Mesenchymal stem cell (in vitro differentiated cells and primary cell): ENCODE measurements around the gene TMEM63B.

Source experiments
- DNase-seq: peaks from one replicate; pipeline ENCODE4 v3.0.0-alpha.2; 2013
- H2AFZ ChIP-seq: one replicate; pipeline ENCODE4 v1.6.1; 2013; ENCODE audit warnings: low read depth, mild to moderate bottlenecking, control low read depth, inconsistent platforms, low read length, moderate library complexity
- H2AK5ac ChIP-seq: 2 replicates; pipeline ENCODE4 v1.6.1; 2013; ENCODE audit warnings: low read length, moderate library complexity, mild to moderate bottlenecking, inconsistent platforms; ENCODE audit not compliant: severe bottlenecking
- H2BK120ac ChIP-seq: one replicate; pipeline ENCODE4 v1.6.1; 2013; ENCODE audit warnings: low read depth, mild to moderate bottlenecking, inconsistent platforms, low read length, moderate library complexity
- H2BK12ac ChIP-seq, 2 experiments: one replicate each; pipeline ENCODE4 v1.6.1; 2013; ENCODE audit warnings: inconsistent platforms in 2 of 2, low read length in 2 of 2, mild to moderate bottlenecking in 2 of 2, moderate library complexity in 2 of 2, control low read depth in 1 of 2
- H2BK15ac ChIP-seq: one replicate; pipeline ENCODE4 v1.6.1; 2013; ENCODE audit warnings: mild to moderate bottlenecking, low read depth, inconsistent platforms; ENCODE audit not compliant: poor library complexity, severe bottlenecking
- H2BK5ac ChIP-seq: 2 replicates; pipeline ENCODE4 v1.6.1; 2013; ENCODE audit warnings: low read depth, mild to moderate bottlenecking, low read length, control low read depth, inconsistent platforms; ENCODE audit not compliant: poor library complexity, severe bottlenecking
- H3K14ac ChIP-seq, 2 experiments: one replicate each; pipeline ENCODE4 v1.6.1; 2013; ENCODE audit warnings: inconsistent platforms in 2 of 2, low read length in 2 of 2, control low read depth in 1 of 2, mild to moderate bottlenecking in 1 of 2, moderate library complexity in 1 of 2
- H3K18ac ChIP-seq, 2 experiments: one replicate each; pipeline ENCODE4 v1.6.1; 2013; ENCODE audit warnings: inconsistent platforms in 2 of 2, low read length in 2 of 2, control low read depth in 1 of 2, low read depth in 1 of 2, mild to moderate bottlenecking in 1 of 2
- H3K23ac ChIP-seq, 2 experiments: one replicate each; pipeline ENCODE4 v1.6.1; 2013; ENCODE audit warnings: inconsistent platforms in 2 of 2, low read length in 2 of 2, mild to moderate bottlenecking in 2 of 2, moderate library complexity in 2 of 2, control low read depth in 1 of 2
- H3K27ac ChIP-seq: 2 replicates; pipeline ENCODE4 v1.5.1; 2013; ENCODE audit warnings: mild to moderate bottlenecking, moderate library complexity, low read length, control low read depth, inconsistent platforms; ENCODE audit not compliant: poor library complexity, severe bottlenecking
- H3K27me3 ChIP-seq, 2 experiments: 2 replicates each; pipeline versions ENCODE4 v1.6.1 to v1.7.0; 2013; ENCODE audit warnings: low read length in 2 of 2, mild to moderate bottlenecking in 2 of 2, moderate library complexity in 2 of 2, control low read depth in 1 of 2, inconsistent platforms in 1 of 2; ENCODE audit not compliant: control insufficient read depth in 1 of 2, insufficient read depth in 1 of 2
- H3K36me3 ChIP-seq, 2 experiments: 2 replicates each; pipeline versions ENCODE4 v1.6.1 to v1.7.0; 2013; ENCODE audit warnings: low read length in 2 of 2, control low read depth in 1 of 2, inconsistent platforms in 1 of 2, low read depth in 1 of 2, mild to moderate bottlenecking in 1 of 2; ENCODE audit not compliant: insufficient read depth in 2 of 2, control insufficient read depth in 1 of 2
- H3K4ac ChIP-seq, 2 experiments: one replicate each; pipeline ENCODE4 v1.6.1; 2013; ENCODE audit warnings: inconsistent platforms in 2 of 2, low read length in 2 of 2, mild to moderate bottlenecking in 2 of 2, moderate library complexity in 2 of 2, control low read depth in 1 of 2, low read depth in 1 of 2
- H3K4me1 ChIP-seq: 2 replicates; pipeline ENCODE4 v1.6.1; 2013; ENCODE audit warnings: low read depth, low read length, control low read depth; ENCODE audit not compliant: control insufficient read depth, insufficient read depth
- H3K4me2 ChIP-seq: 2 replicates; pipeline ENCODE4 v1.6.1; 2013; ENCODE audit warnings: low read length, mild to moderate bottlenecking, inconsistent platforms; ENCODE audit not compliant: poor library complexity, severe bottlenecking
- H3K4me3 ChIP-seq, 2 experiments: 2 replicates each; pipeline versions ENCODE4 v1.5.1 to v1.7.0; 2013; ENCODE audit warnings: low read length in 2 of 2, mild to moderate bottlenecking in 2 of 2, control low read depth in 1 of 2, low read depth in 1 of 2; ENCODE audit not compliant: insufficient read depth in 1 of 2
- H3K79me1 ChIP-seq: replicated peaks from 2 replicates; pipeline ENCODE4 v1.6.1; 2013; ENCODE audit warnings: mild to moderate bottlenecking, control low read depth, low read length, inconsistent platforms; ENCODE audit not compliant: poor library complexity, severe bottlenecking
- H3K9ac ChIP-seq: 2 replicates; pipeline ENCODE4 v1.7.0; 2013; ENCODE audit warnings: mild to moderate bottlenecking, low read length, moderate library complexity
- H3K9me3 ChIP-seq: 2 replicates; pipeline ENCODE4 v1.7.0; 2013; ENCODE audit warnings: mild to moderate bottlenecking, low read length; ENCODE audit not compliant: control insufficient read depth
- H4K8ac ChIP-seq: one replicate; pipeline ENCODE4 v1.6.1; 2013; ENCODE audit warnings: inconsistent platforms, mild to moderate bottlenecking, low read length, moderate library complexity
- H4K91ac ChIP-seq: one replicate; pipeline ENCODE4 v1.6.1; 2013; ENCODE audit warnings: mild to moderate bottlenecking, low read length, inconsistent platforms
- WGBS: methylation state at CpG from one replicate; pipeline ENCODE4 v1.1.7; 2013; ENCODE audit warnings: mixed read lengths; 5-methylcytosine and 5-hydroxymethylcytosine counted together

TMEM63B gene

GRCh38 chr6:44146685-44147084 lies 19.3 kb downstream of the TMEM63B start:
- H2BK5ac ChIP-seq, result no peak overlapping the region
- H4K91ac ChIP-seq, result no peak overlapping the region
- H3K4ac ChIP-seq, result no peak overlapping the region
- no peaks in the 10 kb centered on the region for H3K4me1 ChIP-seq
- H3K9me3 ChIP-seq, result no peaks in the 10 kb centered on the region
- no peak overlapping the region for H3K27ac ChIP-seq
- H3K79me1 ChIP-seq, result peaks cover 9% of the 10 kb centered on the region
- H2AFZ ChIP-seq, result no peak overlapping the region
- no peak overlapping the region for H3K14ac ChIP-seq
- H2AK5ac ChIP-seq, result no peak overlapping the region
- peaks cover 74 to 76% of the 10 kb centered on the region in 2 experiments for H3K36me3 ChIP-seq
- no peak overlapping the region for H3K4me3 ChIP-seq
- no peak overlapping the region for H2BK12ac ChIP-seq
- H3K9ac ChIP-seq, result no peak overlapping the region
- no peak overlapping the region for H2BK120ac ChIP-seq
- H3K18ac ChIP-seq, result no peak overlapping the region
- H3K23ac ChIP-seq, result no peak overlapping the region
- H4K8ac ChIP-seq, result no peak overlapping the region
- 93% methylated on average over 10 of the region's 10 CpGs for WGBS
- no peak overlapping the region for H3K4me2 ChIP-seq
- no peak overlapping the region for H2BK15ac ChIP-seq
- no peaks in the 10 kb centered on the region for H3K27me3 ChIP-seq
- DNase-seq, result no peak

GRCh38 chr6:44147256-44147655 lies 19.9 kb downstream of the TMEM63B start:
- no peak overlapping the region for H2AK5ac ChIP-seq
- H3K4me2 ChIP-seq, result no peak overlapping the region
- H3K4me1 ChIP-seq, result no peaks in the 10 kb centered on the region
- no peak overlapping the region for H2BK120ac ChIP-seq
- WGBS, result 90% methylated on average over 7 of the region's 7 CpGs
- no peak overlapping the region for H3K9ac ChIP-seq
- H2AFZ ChIP-seq, result no peak overlapping the region
- no peak overlapping the region for H2BK5ac ChIP-seq
- DNase-seq, result no peak
- H2BK12ac ChIP-seq, result no peak overlapping the region
- H4K91ac ChIP-seq, result no peak overlapping the region
- H3K23ac ChIP-seq, result no peak overlapping the region
- H3K4me3 ChIP-seq, result no peak overlapping the region
- no peak overlapping the region for H3K18ac ChIP-seq
- H4K8ac ChIP-seq, result no peak overlapping the region
- peaks cover 73 to 76% of the 10 kb centered on the region in 2 experiments for H3K36me3 ChIP-seq
- no peak overlapping the region for H3K14ac ChIP-seq
- no peaks in the 10 kb centered on the region for H3K9me3 ChIP-seq
- H3K4ac ChIP-seq, result no peak overlapping the region
- peaks cover 9% of the 10 kb centered on the region for H3K79me1 ChIP-seq
- H2BK15ac ChIP-seq, result no peak overlapping the region
- no peak overlapping the region for H3K27ac ChIP-seq
- no peaks in the 10 kb centered on the region for H3K27me3 ChIP-seq

GRCh38 chr6:44148306-44148705 lies 21.0 kb downstream of the TMEM63B start:
- Histone ChIP-seq H2BK12ac (no peak overlapping the region), H3K9ac (no peak overlapping the region), H3K36me3 (peaks cover 72 to 76% of the 10 kb centered on the region in 2 experiments), H2AK5ac (no peak overlapping the region), H3K79me1 (peaks cover 5% of the 10 kb centered on the region), H3K4me1 (no peaks in the 10 kb centered on the region), H3K4me2 (no peak overlapping the region), H2AFZ (no peak overlapping the region), H2BK120ac (no peak overlapping the region), H3K14ac (no peak overlapping the region), H3K23ac (no peak overlapping the region), H3K4ac (no peak overlapping the region), H3K9me3 (no peaks in the 10 kb centered on the region), H3K27ac (no peak overlapping the region), H3K4me3 (no peak overlapping the region), H2BK15ac (no peak overlapping the region), H4K8ac (no peak overlapping the region), H3K27me3 (no peaks in the 10 kb centered on the region), H3K18ac (no peak overlapping the region), H2BK5ac (no peak overlapping the region), H4K91ac (no peak overlapping the region)
- 97% methylated on average over 9 of the region's 9 CpGs for WGBS
- DNase-seq, result no peak

GRCh38 chr6:44149369-44150012 lies 22.1 kb downstream of the TMEM63B start:
- Histone ChIP-seq H3K18ac (no peak overlapping the region), H2BK12ac (no peak overlapping the region), H3K4me2 (no peak overlapping the region), H3K9ac (no peak overlapping the region), H3K79me1 (peaks cover 5% of the 10 kb centered on the region), H2BK15ac (no peak overlapping the region), H3K4ac (no peak overlapping the region), H3K27me3 (no peaks in the 10 kb centered on the region), H3K4me1 (no peaks in the 10 kb centered on the region), H4K8ac (no peak overlapping the region), H2AK5ac (no peak overlapping the region), H3K23ac (no peak overlapping the region), H3K14ac (no peak overlapping the region), H3K36me3 (peaks cover 69 to 81% of the 10 kb centered on the region in 2 experiments), H3K4me3 (no peak overlapping the region), H3K9me3 (no peaks in the 10 kb centered on the region), H2BK120ac (no peak overlapping the region), H3K27ac (no peak overlapping the region), H2AFZ (no peak overlapping the region), H4K91ac (no peak overlapping the region), H2BK5ac (no peak overlapping the region)
- WGBS, result 87% methylated on average over 7 of the region's 7 CpGs
- no peak for DNase-seq
